Mammary epithelial cell (primary cell): ENCODE data around the gene APBA3.

Experiments
- EZH2 ChIP-seq: IDR thresholded peaks from 2 replicates; pipeline ENCODE4 v1.6.1; 2012; ENCODE audit warnings: low read length, inconsistent platforms, borderline replicate concordance
- TF ChIP-seq, protein P1 (sequence below), 2 donors: IDR thresholded peaks in 1 of 2; conservative IDR thresholded peaks in 1 of 2; 2 replicates each; pipeline ENCODE4 v1.5.1; 2011 to 2012; ENCODE audit warnings: inconsistent platforms in 2 of 2, low read length in 2 of 2, mild to moderate bottlenecking in 2 of 2, control low read depth in 1 of 2, low read depth in 1 of 2; ENCODE audit not compliant: insufficient read depth in 1 of 2; ENCODE audit errors: extremely low read depth in 1 of 2

DNA sequence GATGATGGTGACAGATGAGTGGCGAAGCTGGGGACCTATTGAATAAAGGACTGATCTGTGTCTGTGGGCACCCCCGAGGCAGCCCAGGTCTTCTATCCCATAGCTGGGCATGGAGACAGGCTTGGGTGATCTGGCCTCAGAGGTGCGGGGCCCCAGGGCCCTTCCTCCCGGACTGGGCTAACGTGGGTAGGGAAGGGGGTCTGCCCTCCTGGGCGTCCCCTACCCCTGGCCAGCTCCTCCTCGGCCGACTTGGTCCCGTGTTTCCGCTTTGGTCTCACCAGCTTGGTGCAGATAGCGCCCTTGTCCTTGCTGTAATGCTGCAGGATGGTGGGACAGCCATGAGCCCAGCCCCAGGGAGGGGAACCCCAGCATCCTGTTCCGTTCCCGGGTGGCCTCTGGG is 21.4 kb upstream of the APBA3 start:
- TF ChIP-seq, protein P1, sequence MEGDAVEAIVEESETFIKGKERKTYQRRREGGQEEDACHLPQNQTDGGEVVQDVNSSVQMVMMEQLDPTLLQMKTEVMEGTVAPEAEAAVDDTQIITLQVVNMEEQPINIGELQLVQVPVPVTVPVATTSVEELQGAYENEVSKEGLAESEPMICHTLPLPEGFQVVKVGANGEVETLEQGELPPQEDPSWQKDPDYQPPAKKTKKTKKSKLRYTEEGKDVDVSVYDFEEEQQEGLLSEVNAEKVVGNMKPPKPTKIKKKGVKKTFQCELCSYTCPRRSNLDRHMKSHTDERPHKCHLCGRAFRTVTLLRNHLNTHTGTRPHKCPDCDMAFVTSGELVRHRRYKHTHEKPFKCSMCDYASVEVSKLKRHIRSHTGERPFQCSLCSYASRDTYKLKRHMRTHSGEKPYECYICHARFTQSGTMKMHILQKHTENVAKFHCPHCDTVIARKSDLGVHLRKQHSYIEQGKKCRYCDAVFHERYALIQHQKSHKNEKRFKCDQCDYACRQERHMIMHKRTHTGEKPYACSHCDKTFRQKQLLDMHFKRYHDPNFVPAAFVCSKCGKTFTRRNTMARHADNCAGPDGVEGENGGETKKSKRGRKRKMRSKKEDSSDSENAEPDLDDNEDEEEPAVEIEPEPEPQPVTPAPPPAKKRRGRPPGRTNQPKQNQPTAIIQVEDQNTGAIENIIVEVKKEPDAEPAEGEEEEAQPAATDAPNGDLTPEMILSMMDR (conservative IDR thresholded peaks at IDR 0.05 in 1 of 2, IDR thresholded peaks at IDR 0.05 in 1 of 2; ENCODE audit: extremely low read depth in 1 of 2, insufficient read depth in 1 of 2, low read depth in 1 of 2, low read length in 2 of 2) = no peak
- no peak for TF ChIP-seq EZH2
